HEK293 (cell line): ENCODE results near the gene PSMD2.

ENCODE experiments used
- CTCF ChIA-PET: fragments of 350-600 bp; formaldehyde crosslinking; extraction: SDS; loops from one replicate; lab custom pipeline; 2021; ENCODE audit warnings: antibody characterized with exemption; lab: Yijun Ruan, JAX
- POLR2A ChIA-PET: fragments of 300-600 bp; formaldehyde crosslinking; extraction: SDS; loops from one replicate; lab custom pipeline; 2020; ENCODE audit warnings: antibody characterized with exemption, inconsistent platforms; lab: Yijun Ruan, JAX
- H3K27ac ChIP-seq: fragments of 200-500 bp; sonication (Bioruptor generic); 2 replicates; pipeline ENCODE4 v1.5.1; 2014; ENCODE audit warnings: low read depth, low read length, control low read depth, inconsistent platforms; ENCODE audit errors: extremely low read depth
- H3K36me3 ChIP-seq, 2 experiments: fragments of 200-500 bp in 1 of 2; sonication (Bioruptor generic) in 1 of 2; 1 replicate in 1 of 2; 2 replicates in 1 of 2; pipeline ENCODE4 v1.5.1; 2014 to 2017; ENCODE audit warnings: inconsistent platforms in 2 of 2, low read length in 2 of 2; ENCODE audit not compliant: control insufficient read depth in 2 of 2, insufficient read depth in 1 of 2
- H3K4me1 ChIP-seq: fragments of 200-500 bp; sonication (Bioruptor generic); 2 replicates; pipeline ENCODE4 v1.5.1; 2014; ENCODE audit warnings: mild to moderate bottlenecking, low read length, inconsistent platforms; ENCODE audit not compliant: control insufficient read depth, insufficient read depth
- H3K4me3 ChIP-seq: 2 replicates; pipeline ENCODE4 v1.5.1; 2011; ENCODE audit warnings: low read depth, mild to moderate bottlenecking, control low read depth, low read length, moderate library complexity
- H3K9me3 ChIP-seq: fragments of 200-500 bp; sonication (Bioruptor generic); 2 replicates; pipeline ENCODE4 v1.5.1; 2014; ENCODE audit warnings: low read depth, low read length, inconsistent platforms; ENCODE audit not compliant: control insufficient read depth, insufficient read depth
- BCL11B ChIP-seq: fragments of 450-650 bp; formaldehyde crosslinking; IDR thresholded peaks from 2 replicates; pipeline ENCODE4 v1.5.1; 2016; ENCODE audit warnings: low read depth, missing biosample characterization, missing genetic modification characterization
- GLIS2 ChIP-seq: fragments of 450-650 bp; formaldehyde crosslinking; IDR thresholded peaks from 2 replicates; pipeline ENCODE4 v1.5.1; 2016; ENCODE audit warnings: missing biosample characterization, missing genetic modification characterization
- HIC1 ChIP-seq: fragments of 450-650 bp; formaldehyde crosslinking; IDR thresholded peaks from 2 replicates; pipeline ENCODE4 v1.5.1; 2016; ENCODE audit warnings: missing biosample characterization, missing genetic modification characterization
- INSM2 ChIP-seq: fragments of 450-650 bp; formaldehyde crosslinking; IDR thresholded peaks from 2 replicates; pipeline ENCODE4 v1.5.1; 2016; ENCODE audit warnings: missing biosample characterization, missing genetic modification characterization
- OVOL3 ChIP-seq: fragments of 450-650 bp; formaldehyde crosslinking; IDR thresholded peaks from 2 replicates; pipeline ENCODE4 v1.5.1; 2016; ENCODE audit warnings: missing biosample characterization, missing genetic modification characterization
- PRDM1 ChIP-seq: fragments of 450-650 bp; formaldehyde crosslinking; IDR thresholded peaks from 2 replicates; pipeline ENCODE4; 2016; ENCODE audit warnings: missing biosample characterization, missing genetic modification characterization
- TRIM28 ChIP-seq: IDR thresholded peaks from 2 replicates; pipeline ENCODE4 v1.6.1; 2011; ENCODE audit warnings: low read length, control low read depth, borderline replicate concordance
- YY2 ChIP-seq: fragments of 450-650 bp; formaldehyde crosslinking; IDR thresholded peaks from 2 replicates; pipeline ENCODE4 v1.5.1; 2016; ENCODE audit warnings: missing biosample characterization, missing genetic modification characterization
- ZBTB48 ChIP-seq: fragments of 450-650 bp; formaldehyde crosslinking; IDR thresholded peaks from 2 replicates; pipeline ENCODE4 v1.5.1; 2016; ENCODE audit warnings: missing biosample characterization, missing genetic modification characterization
- ZIC2 ChIP-seq: fragments of 450-650 bp; formaldehyde crosslinking; IDR thresholded peaks from 2 replicates; pipeline ENCODE4 v1.5.1; 2016; ENCODE audit warnings: missing biosample characterization, missing genetic modification characterization
- ZNF112 ChIP-seq: fragments of 450-650 bp; formaldehyde crosslinking; IDR thresholded peaks from 2 replicates; pipeline ENCODE4 v1.5.0; 2017; ENCODE audit warnings: missing biosample characterization, missing genetic modification characterization
- ZNF138 ChIP-seq: fragments of 450-650 bp; formaldehyde crosslinking; IDR thresholded peaks from 2 replicates; pipeline ENCODE4 v1.5.1; 2016; ENCODE audit warnings: missing biosample characterization, missing genetic modification characterization, borderline replicate concordance
- ZNF140 ChIP-seq: fragments of 450-650 bp; formaldehyde crosslinking; IDR thresholded peaks from 2 replicates; pipeline ENCODE4 v1.5.1; 2016; ENCODE audit warnings: missing biosample characterization, missing genetic modification characterization
- ZNF214 ChIP-seq: fragments of 450-650 bp; formaldehyde crosslinking; IDR thresholded peaks from 2 replicates; pipeline ENCODE4 v1.5.1; 2017; ENCODE audit warnings: missing biosample characterization, mild to moderate bottlenecking, missing genetic modification characterization, borderline replicate concordance
- ZNF221 ChIP-seq: fragments of 450-650 bp; formaldehyde crosslinking; IDR thresholded peaks from 2 replicates; pipeline ENCODE4 v1.5.1; 2017; ENCODE audit warnings: missing biosample characterization, missing genetic modification characterization, borderline replicate concordance
- ZNF239 ChIP-seq: fragments of 450-650 bp; formaldehyde crosslinking; IDR thresholded peaks from 2 replicates; pipeline ENCODE4 v1.5.1; 2016; ENCODE audit warnings: missing biosample characterization, missing genetic modification characterization
- ZNF449 ChIP-seq: fragments of 450-650 bp; formaldehyde crosslinking; IDR thresholded peaks from 2 replicates; pipeline ENCODE4 v1.5.1; 2017; ENCODE audit warnings: missing biosample characterization, mild to moderate bottlenecking, missing genetic modification characterization, moderate library complexity
- ZNF530 ChIP-seq: fragments of 450-650 bp; formaldehyde crosslinking; IDR thresholded peaks from 2 replicates; pipeline ENCODE4 v1.5.1; 2016; ENCODE audit warnings: low read depth, missing biosample characterization, missing genetic modification characterization
- ZNF558 ChIP-seq: fragments of 450-650 bp; formaldehyde crosslinking; IDR thresholded peaks from 2 replicates; pipeline ENCODE4 v1.5.1; 2016; ENCODE audit warnings: missing biosample characterization, missing genetic modification characterization
- ZNF560 ChIP-seq: fragments of 450-650 bp; formaldehyde crosslinking; IDR thresholded peaks from 2 replicates; pipeline ENCODE4 v1.5.1; 2017; ENCODE audit warnings: missing biosample characterization, missing genetic modification characterization, borderline replicate concordance
- ZNF561 ChIP-seq: fragments of 450-650 bp; IDR thresholded peaks from 2 replicates; pipeline ENCODE4 v1.5.1; 2018; ENCODE audit warnings: missing biosample characterization, missing genetic modification characterization, borderline replicate concordance
- ZNF660 ChIP-seq: fragments of 450-650 bp; IDR thresholded peaks from 2 replicates; pipeline ENCODE4 v1.5.1; 2018; ENCODE audit warnings: missing biosample characterization, mild to moderate bottlenecking, missing genetic modification characterization
- ZNF707 ChIP-seq: fragments of 450-650 bp; formaldehyde crosslinking; IDR thresholded peaks from 2 replicates; pipeline ENCODE4 v1.5.1; 2016; ENCODE audit warnings: missing biosample characterization, missing genetic modification characterization
- ZNF747 ChIP-seq: fragments of 450-650 bp; formaldehyde crosslinking; IDR thresholded peaks from 2 replicates; pipeline ENCODE4 v1.5.1; 2016; ENCODE audit warnings: missing biosample characterization, missing genetic modification characterization
- TF ChIP-seq, protein P1 (sequence below): fragments of 450-650 bp; formaldehyde crosslinking; IDR thresholded peaks from 2 replicates; pipeline ENCODE4 v1.5.1; 2016; ENCODE audit warnings: missing biosample characterization, missing genetic modification characterization

PSMD2 gene

DNA sequence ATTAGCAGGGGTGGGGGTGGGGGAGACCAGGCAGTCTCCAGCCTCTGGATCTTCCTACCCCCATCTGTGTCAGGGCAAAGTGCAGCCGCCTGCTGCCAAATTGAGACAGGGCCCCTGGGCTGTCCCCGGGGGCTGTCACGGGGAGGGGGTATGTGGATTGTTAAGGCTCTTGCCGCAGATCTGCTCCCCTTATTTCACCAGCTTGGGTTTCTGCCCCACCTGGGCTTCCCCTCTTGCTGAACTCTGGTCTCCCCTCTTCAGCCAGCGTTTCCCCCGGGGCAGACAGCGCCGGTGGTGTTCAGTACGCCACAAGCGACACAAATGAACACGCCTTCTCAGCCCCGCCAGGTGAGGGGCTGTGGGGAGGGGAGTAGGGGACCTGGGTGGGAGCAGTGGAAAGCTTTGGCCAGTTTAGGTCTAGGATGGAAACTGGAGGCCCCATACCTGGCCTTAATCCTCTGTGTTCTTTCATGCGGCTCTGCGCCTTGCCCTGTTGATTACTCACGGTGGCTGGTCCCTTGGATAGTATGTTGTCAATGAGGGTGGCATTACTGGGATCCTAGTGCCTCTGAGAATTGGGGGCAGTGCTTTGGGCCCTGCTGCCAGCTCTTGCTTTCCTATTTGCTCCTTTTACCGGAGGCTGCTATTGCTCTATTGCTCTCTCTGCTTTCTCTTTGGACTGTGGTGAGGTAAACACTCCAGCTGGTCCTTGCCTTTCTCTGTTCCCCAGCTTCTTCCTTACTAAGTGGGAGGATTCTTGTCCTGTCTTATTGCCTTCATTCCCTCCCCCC, 17.0 kb downstream of the PSMD2 start:
- ChIA-PET POLR2A (interaction anchor here (0.9 to 1.3 kb wide), 4 partner anchors 8 to 19 kb away, joined by 3 to 5 read pairs (median 4); no protein-coding TSS in a partner anchor), CTCF (interaction anchor here (1.4 kb wide), 1 partner anchor 10 kb away, joined by 3 read pairs; no protein-coding TSS in a partner anchor)
- Histone ChIP-seq H3K36me3 (peaks cover 16 to 59% of the 10 kb centered on the region in 2 experiments), H3K4me3 (peak overlapping the region; percentile 96), H3K9me3 (no peaks in the 10 kb centered on the region), H3K4me1 (peaks cover 4% of the 10 kb centered on the region; the same call in 1 of the 2 replicates), H3K27ac (peak overlapping the region; percentile 100)
- TF ChIP-seq ZNF660 (tag by site-specific recombination) (0 out of 2 replicates have a peak, but pooled peaks have one; percentile 11), ZNF214 (tag by site-specific recombination) (no peak), ZNF239 (tag by site-specific recombination) (no peak), OVOL3 (no peak), YY2 (tag by site-specific recombination) (no peak), INSM2 (no peak), BCL11B (tag by site-specific recombination) (no peak), ZNF561 (tag by site-specific recombination) (no peak), ZNF140 (tag by site-specific recombination) (no peak), ZNF112 (tag by site-specific recombination) (no peak), ZNF449 (tag by site-specific recombination) (no peak), ZNF530 (tag by site-specific recombination) (no peak), ZIC2 (tag by site-specific recombination) (peak; percentile 41; the same call in 1 of the 2 replicates), ZNF747 (tag by site-specific recombination) (no peak), HIC1 (tag by site-specific recombination) (peak; percentile 25; the same call in 1 of the 2 replicates), ZNF138 (tag by site-specific recombination) (no peak), ZNF221 (tag by site-specific recombination) (no peak), ZNF558 (tag by site-specific recombination) (no peak), ZNF707 (tag by site-specific recombination) (no peak), ZBTB48 (tag by site-specific recombination) (no peak), ZNF560 (tag by site-specific recombination) (no peak), TRIM28 (no peak), GLIS2 (tag by site-specific recombination) (no peak), PRDM1 (tag by site-specific recombination) (peak; percentile 85)
- TF ChIP-seq, protein P1, sequence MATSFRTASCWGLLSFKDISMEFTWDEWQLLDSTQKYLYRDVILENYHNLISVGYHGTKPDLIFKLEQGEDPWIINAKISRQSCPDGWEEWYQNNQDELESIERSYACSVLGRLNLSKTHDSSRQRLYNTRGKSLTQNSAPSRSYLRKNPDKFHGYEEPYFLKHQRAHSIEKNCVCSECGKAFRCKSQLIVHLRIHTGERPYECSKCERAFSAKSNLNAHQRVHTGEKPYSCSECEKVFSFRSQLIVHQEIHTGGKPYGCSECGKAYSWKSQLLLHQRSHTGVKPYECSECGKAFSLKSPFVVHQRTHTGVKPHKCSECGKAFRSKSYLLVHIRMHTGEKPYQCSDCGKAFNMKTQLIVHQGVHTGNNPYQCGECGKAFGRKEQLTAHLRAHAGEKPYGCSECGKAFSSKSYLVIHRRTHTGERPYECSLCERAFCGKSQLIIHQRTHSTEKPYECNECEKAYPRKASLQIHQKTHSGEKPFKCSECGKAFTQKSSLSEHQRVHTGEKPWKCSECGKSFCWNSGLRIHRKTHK (tag by site-specific recombination) = no peak
